ENCODE data around the gene PRDX2.

GRCh38 chr19:12751635-12752034 lies 50.0 kb downstream of the PRDX2 start, which contains the start of gene BEST2:
- TF ChIP-seq TAF1 (IDR thresholded peaks at IDR 0.05; ENCODE audit: borderline replicate concordance, insufficient read depth, low read length) (no peak), POLR2AphosphoS5 (IDR thresholded peaks at IDR 0.05; ENCODE audit: low read depth, low read length) (no peak), SIN3A (IDR thresholded peaks at IDR 0.05; ENCODE audit: borderline replicate concordance, insufficient read depth, low read length) (no peak), FOXP2 (optimal IDR thresholded peaks at IDR 0.05; ENCODE audit: borderline replicate concordance, extremely low read depth, extremely low read length, insufficient read depth) (no peak)
- TF ChIP-seq, protein P1, sequence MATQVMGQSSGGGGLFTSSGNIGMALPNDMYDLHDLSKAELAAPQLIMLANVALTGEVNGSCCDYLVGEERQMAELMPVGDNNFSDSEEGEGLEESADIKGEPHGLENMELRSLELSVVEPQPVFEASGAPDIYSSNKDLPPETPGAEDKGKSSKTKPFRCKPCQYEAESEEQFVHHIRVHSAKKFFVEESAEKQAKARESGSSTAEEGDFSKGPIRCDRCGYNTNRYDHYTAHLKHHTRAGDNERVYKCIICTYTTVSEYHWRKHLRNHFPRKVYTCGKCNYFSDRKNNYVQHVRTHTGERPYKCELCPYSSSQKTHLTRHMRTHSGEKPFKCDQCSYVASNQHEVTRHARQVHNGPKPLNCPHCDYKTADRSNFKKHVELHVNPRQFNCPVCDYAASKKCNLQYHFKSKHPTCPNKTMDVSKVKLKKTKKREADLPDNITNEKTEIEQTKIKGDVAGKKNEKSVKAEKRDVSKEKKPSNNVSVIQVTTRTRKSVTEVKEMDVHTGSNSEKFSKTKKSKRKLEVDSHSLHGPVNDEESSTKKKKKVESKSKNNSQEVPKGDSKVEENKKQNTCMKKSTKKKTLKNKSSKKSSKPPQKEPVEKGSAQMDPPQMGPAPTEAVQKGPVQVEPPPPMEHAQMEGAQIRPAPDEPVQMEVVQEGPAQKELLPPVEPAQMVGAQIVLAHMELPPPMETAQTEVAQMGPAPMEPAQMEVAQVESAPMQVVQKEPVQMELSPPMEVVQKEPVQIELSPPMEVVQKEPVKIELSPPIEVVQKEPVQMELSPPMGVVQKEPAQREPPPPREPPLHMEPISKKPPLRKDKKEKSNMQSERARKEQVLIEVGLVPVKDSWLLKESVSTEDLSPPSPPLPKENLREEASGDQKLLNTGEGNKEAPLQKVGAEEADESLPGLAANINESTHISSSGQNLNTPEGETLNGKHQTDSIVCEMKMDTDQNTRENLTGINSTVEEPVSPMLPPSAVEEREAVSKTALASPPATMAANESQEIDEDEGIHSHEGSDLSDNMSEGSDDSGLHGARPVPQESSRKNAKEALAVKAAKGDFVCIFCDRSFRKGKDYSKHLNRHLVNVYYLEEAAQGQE (IDR thresholded peaks at IDR 0.05; ENCODE audit: insufficient read depth in 1 of 2, low read depth in 2 of 2, low read length in 2 of 2): no peak

Measured in PFSK-1 (cell line).